ENCODE data around the gene UBE2S. TPM values are rescaled to one million over a fixed set of nuclear protein-coding genes. Genes with fewer than 3 reads are reported as not detected.

UBE2S gene
- total RNA-seq, 1 experiment from 2014 or later: 635 TPM

DNA sequence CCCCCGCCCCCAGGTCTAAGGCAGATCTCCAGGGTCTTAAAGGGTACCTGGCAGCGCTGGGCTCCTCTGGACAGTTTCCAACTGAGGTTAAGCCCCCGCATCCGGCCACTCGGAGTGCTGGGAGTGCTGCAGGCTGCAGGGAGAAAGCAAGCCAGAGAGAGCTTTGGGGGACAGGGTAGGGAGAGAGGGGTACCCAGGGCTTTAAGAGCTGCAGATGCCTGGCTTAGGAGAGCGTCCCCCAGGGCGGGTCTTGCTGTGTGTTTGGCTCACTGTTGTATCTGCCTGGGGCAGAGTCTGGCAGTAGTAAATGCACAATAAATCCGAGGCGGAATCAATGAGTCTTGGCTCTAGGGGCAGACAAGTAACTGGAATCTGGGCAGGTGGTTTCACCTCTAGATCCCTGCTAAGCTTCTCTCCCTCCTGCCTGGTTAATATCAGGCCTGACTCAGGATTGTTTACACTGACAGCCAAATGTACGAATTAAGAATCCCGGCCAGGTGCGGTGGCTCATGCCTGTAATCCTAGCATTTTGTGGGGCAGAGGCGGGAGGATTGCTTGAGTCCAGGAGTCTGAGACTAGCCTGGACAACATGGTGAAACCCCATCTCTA, 52.3 kb downstream of the UBE2S start:
- in situ Hi-C loops (cut with HindIII; ENCODE audit: low pct_unique_long_range_greater_than_20kb, low sequenced_read_pairs): no loop called here
- Histone ChIP-seq H3K4me3 (ENCODE audit: low read depth in 2 of 2, low read length in 2 of 2) (no peak overlapping the region), H3K36me3 (ENCODE audit: control insufficient read depth, insufficient read depth, low read length) (no peaks in the 10 kb centered on the region), H3K27me3 (ENCODE audit: control insufficient read depth, insufficient read depth, low read length) (no peaks in the 10 kb centered on the region), H3K9me3 (ENCODE audit: control insufficient read depth, insufficient read depth, low read depth, low read length) (no peaks in the 10 kb centered on the region), H3K27ac (ENCODE audit: low read length) (no peak overlapping the region), H3K4me1 (ENCODE audit: control insufficient read depth, insufficient read depth, low read length) (peaks cover 12% of the 10 kb centered on the region)
- CTCF ChIA-PET: no interaction called here
- POLR2A ChIA-PET: no interaction called here
- no peak for TF ChIP-seq SIN3A (IDR thresholded peaks at IDR 0.05; ENCODE audit: borderline replicate concordance, insufficient read depth, low read depth, low read length)
- TF ChIP-seq CTCF (IDR thresholded peaks at IDR 0.05): no peak
- TF ChIP-seq, protein P1, sequence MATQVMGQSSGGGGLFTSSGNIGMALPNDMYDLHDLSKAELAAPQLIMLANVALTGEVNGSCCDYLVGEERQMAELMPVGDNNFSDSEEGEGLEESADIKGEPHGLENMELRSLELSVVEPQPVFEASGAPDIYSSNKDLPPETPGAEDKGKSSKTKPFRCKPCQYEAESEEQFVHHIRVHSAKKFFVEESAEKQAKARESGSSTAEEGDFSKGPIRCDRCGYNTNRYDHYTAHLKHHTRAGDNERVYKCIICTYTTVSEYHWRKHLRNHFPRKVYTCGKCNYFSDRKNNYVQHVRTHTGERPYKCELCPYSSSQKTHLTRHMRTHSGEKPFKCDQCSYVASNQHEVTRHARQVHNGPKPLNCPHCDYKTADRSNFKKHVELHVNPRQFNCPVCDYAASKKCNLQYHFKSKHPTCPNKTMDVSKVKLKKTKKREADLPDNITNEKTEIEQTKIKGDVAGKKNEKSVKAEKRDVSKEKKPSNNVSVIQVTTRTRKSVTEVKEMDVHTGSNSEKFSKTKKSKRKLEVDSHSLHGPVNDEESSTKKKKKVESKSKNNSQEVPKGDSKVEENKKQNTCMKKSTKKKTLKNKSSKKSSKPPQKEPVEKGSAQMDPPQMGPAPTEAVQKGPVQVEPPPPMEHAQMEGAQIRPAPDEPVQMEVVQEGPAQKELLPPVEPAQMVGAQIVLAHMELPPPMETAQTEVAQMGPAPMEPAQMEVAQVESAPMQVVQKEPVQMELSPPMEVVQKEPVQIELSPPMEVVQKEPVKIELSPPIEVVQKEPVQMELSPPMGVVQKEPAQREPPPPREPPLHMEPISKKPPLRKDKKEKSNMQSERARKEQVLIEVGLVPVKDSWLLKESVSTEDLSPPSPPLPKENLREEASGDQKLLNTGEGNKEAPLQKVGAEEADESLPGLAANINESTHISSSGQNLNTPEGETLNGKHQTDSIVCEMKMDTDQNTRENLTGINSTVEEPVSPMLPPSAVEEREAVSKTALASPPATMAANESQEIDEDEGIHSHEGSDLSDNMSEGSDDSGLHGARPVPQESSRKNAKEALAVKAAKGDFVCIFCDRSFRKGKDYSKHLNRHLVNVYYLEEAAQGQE (IDR thresholded peaks at IDR 0.05; ENCODE audit: insufficient read depth in 1 of 2, low read depth in 2 of 2, low read length in 1 of 2): no peak
- no peak for TF ChIP-seq TCF7L2 (IDR thresholded peaks at IDR 0.05; ENCODE audit: low read depth, low read length)
- TF ChIP-seq POLR2AphosphoS5 (IDR thresholded peaks at IDR 0.05; ENCODE audit: low read depth, low read length): no peak
- ATAC-seq: peak; percentile 21
- DNase-seq (ENCODE audit: low read depth, low spot score): no peak
- BruUV-seq (replicated peaks): no TSS peak
- intact Hi-C loops (cut with micrococcal nuclease; ENCODE audit: unreplicated experiment): no loop called here

GRCh38 chr19:55354698-55355212, 52.8 kb downstream of the UBE2S start, which contains the start of gene COX6B2:
Gene COX6B2 (minus strand): TSS chr19:55354719. CDS start chr19:55354521, 198 bp downstream.
- H3K4me3 ChIP-seq (ENCODE audit: low read depth in 2 of 2, low read length in 2 of 2): peak within 1 kb of the TSS; percentile 55 to 62
- TF ChIP-seq TCF7L2 (IDR thresholded peaks at IDR 0.05; ENCODE audit: low read depth, low read length) (no peak), SIN3A (IDR thresholded peaks at IDR 0.05; ENCODE audit: borderline replicate concordance, insufficient read depth, low read depth, low read length) (no peak), CTCF (IDR thresholded peaks at IDR 0.05) (no peak), POLR2AphosphoS5 (IDR thresholded peaks at IDR 0.05; ENCODE audit: low read depth, low read length) (no peak)
- TF ChIP-seq, protein P1 (IDR thresholded peaks at IDR 0.05; ENCODE audit: insufficient read depth in 1 of 2, low read depth in 2 of 2, low read length in 1 of 2): no peak
- H3K4me1 ChIP-seq (ENCODE audit: control insufficient read depth, insufficient read depth, low read length): peaks cover 12% of the 10 kb centered on the region
- in situ Hi-C loops (cut with HindIII; ENCODE audit: low pct_unique_long_range_greater_than_20kb, low sequenced_read_pairs): no loop called here
- no peaks in the 10 kb centered on the region for H3K36me3 ChIP-seq (ENCODE audit: control insufficient read depth, insufficient read depth, low read length)
- intact Hi-C loops (cut with micrococcal nuclease; ENCODE audit: unreplicated experiment): no loop called here
- no TSS peak for BruUV-seq (replicated peaks)
- no peak for DNase-seq (ENCODE audit: low read depth, low spot score)
- peak within 1 kb of the TSS; percentile 57 for H3K27ac ChIP-seq (ENCODE audit: low read length)
- POLR2A ChIA-PET: interaction anchor here (0.6 kb wide), 1 partner anchor 14 kb away, joined by 3 read pairs; no protein-coding TSS in a partner anchor
- no peaks in the 10 kb centered on the region for H3K27me3 ChIP-seq (ENCODE audit: control insufficient read depth, insufficient read depth, low read length)
- CTCF ChIA-PET: no interaction called here
- no peak for ATAC-seq
- H3K9me3 ChIP-seq (ENCODE audit: control insufficient read depth, insufficient read depth, low read depth, low read length): no peaks in the 10 kb centered on the region
